GM15510 (cell line): ENCODE data around the gene SLC11A1.

Experiments
- POLR2A ChIP-seq: IDR thresholded peaks from 3 replicates; pipeline ENCODE4 v1.6.1; 2011; ENCODE audit warnings: borderline replicate concordance; ENCODE audit not compliant: insufficient read length; ENCODE audit errors: extremely low read depth

SLC11A1 gene

GRCh38 chr2:218396688-218397462 is 14.8 kb downstream of the SLC11A1 start:
- no peak for TF ChIP-seq POLR2A

GRCh38 chr2:218397463-218397819 is 15.4 kb downstream of the SLC11A1 start:
- no peak for TF ChIP-seq POLR2A

GRCh38 chr2:218397820-218398436 is 15.9 kb downstream of the SLC11A1 start:
- TF ChIP-seq POLR2A, result peak; percentile 58

GRCh38 chr2:218398437-218399390 is 16.6 kb downstream of the SLC11A1 start:
- TF ChIP-seq POLR2A, result peak; percentile 4

- TF ChIP-seq POLR2A, result peak; percentile 67
These were observed 17.5 kb downstream of the SLC11A1 start, which contains the start of gene CTDSP1 for GRCh38 chr2:218399391-218400166. TSS of gene CTDSP1 (plus strand) at chr2:218399868. CDS start at chr2:218400091, 223 bp downstream.

GRCh38 chr2:218400167-218400929 is 18.3 kb downstream of the SLC11A1 start:
- no peak for TF ChIP-seq POLR2A

GRCh38 chr2:218400930-218401881 is 19.1 kb downstream of the SLC11A1 start:
- TF ChIP-seq POLR2A, result no peak

- TF ChIP-seq POLR2A, result no peak
These were observed 19.8 kb downstream of the SLC11A1 start for GRCh38 chr2:218401890-218402289.

GRCh38 chr2:218402491-218402901 is 20.4 kb downstream of the SLC11A1 start:
- no peak for TF ChIP-seq POLR2A

- no peak for TF ChIP-seq POLR2A
These were observed 20.9 kb downstream of the SLC11A1 start for GRCh38 chr2:218402911-218403411.

- no peak for TF ChIP-seq POLR2A
These were observed 21.7 kb downstream of the SLC11A1 start for GRCh38 chr2:218403810-218404209.

GRCh38 chr2:218404351-218405085 is 22.4 kb downstream of the SLC11A1 start:
- TF ChIP-seq POLR2A, result no peak
